Measurements from ENCODE around the gene PLEKHA1.

The PLEKHA1 gene

GRCh38 chr10:122471531-122472177, 97.1 kb downstream of the PLEKHA1 start:
- FAIRE-seq (no peak), DNase-seq (ENCODE audit: insufficient read length, low spot score) (no peak)
- TF ChIP-seq, protein P1, sequence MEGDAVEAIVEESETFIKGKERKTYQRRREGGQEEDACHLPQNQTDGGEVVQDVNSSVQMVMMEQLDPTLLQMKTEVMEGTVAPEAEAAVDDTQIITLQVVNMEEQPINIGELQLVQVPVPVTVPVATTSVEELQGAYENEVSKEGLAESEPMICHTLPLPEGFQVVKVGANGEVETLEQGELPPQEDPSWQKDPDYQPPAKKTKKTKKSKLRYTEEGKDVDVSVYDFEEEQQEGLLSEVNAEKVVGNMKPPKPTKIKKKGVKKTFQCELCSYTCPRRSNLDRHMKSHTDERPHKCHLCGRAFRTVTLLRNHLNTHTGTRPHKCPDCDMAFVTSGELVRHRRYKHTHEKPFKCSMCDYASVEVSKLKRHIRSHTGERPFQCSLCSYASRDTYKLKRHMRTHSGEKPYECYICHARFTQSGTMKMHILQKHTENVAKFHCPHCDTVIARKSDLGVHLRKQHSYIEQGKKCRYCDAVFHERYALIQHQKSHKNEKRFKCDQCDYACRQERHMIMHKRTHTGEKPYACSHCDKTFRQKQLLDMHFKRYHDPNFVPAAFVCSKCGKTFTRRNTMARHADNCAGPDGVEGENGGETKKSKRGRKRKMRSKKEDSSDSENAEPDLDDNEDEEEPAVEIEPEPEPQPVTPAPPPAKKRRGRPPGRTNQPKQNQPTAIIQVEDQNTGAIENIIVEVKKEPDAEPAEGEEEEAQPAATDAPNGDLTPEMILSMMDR (IDR thresholded peaks at IDR 0.05; ENCODE audit: insufficient read depth, missing control alignments) = no peak

DNA sequence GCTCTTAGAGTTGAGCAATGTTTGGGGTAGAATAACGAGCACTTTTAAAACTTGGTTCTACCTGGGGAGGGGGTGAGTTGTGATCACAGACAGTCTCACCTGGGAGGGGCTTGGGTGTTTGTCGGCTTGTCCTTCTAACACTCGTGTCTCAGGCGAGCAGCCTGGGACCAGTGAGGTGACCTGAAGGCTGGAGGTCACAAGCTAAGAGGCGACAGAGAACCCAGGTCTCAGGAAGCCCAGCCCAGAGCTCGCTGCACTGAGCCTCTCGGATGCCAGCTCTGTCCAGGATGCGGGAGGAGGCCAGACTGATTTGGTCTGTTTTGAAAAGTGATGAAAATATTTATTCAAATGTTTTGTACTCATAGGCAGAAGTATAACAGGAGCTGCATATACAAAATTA, 98.6 kb downstream of the PLEKHA1 start:
- TF ChIP-seq, protein P1 (IDR thresholded peaks at IDR 0.05; ENCODE audit: insufficient read depth, missing control alignments) = no peak
- no peak for FAIRE-seq
- no peak for DNase-seq (ENCODE audit: insufficient read length, low spot score)

GRCh38 chr10:122474131-122474818, 99.8 kb downstream of the PLEKHA1 start:
- DNase-seq (ENCODE audit: insufficient read length, low spot score) = no peak
- no peak for FAIRE-seq
- TF ChIP-seq, protein P1 (IDR thresholded peaks at IDR 0.05; ENCODE audit: insufficient read depth, missing control alignments) = no peak

- no peak for DNase-seq (ENCODE audit: insufficient read length, low spot score)
- TF ChIP-seq, protein P1 (IDR thresholded peaks at IDR 0.05; ENCODE audit: insufficient read depth, missing control alignments) = no peak
- FAIRE-seq = no peak
Measured at GRCh38 chr10:122475100-122475499, 100.6 kb downstream of the PLEKHA1 start.

- TF ChIP-seq, protein P1 (IDR thresholded peaks at IDR 0.05; ENCODE audit: insufficient read depth, missing control alignments) = no peak
- DNase-seq (ENCODE audit: insufficient read length, low spot score) (no peak), FAIRE-seq (no peak)
Measured at GRCh38 chr10:122475591-122476332, 101.3 kb downstream of the PLEKHA1 start.

DNA sequence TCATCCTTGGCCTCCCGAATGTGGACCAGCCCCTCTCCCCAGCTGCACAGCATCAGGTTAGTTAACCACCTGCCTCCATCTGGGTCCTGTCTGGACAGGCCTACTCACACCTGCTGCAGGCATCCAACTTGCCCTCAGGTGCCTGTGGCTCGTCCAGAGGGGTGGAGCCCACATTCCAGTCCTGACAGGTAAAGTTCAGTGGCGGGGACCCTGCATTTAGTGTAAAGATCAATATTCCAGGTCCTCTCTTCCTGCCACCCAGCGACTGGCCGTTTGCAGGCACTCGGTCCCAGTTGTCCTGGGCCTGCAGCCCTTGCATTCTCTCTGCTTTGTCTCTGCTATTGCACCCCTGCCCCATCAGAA, 101.8 kb downstream of the PLEKHA1 start:
- DNase-seq (ENCODE audit: insufficient read length, low spot score) = no peak
- FAIRE-seq = no peak
- TF ChIP-seq, protein P1 (IDR thresholded peaks at IDR 0.05; ENCODE audit: insufficient read depth, missing control alignments) = no peak

Data from D721Med (cell line).